ENCODE results near the gene CTAG1A.
"Not testable (repeated sequence)": the region's sequence is repeated elsewhere in the genome, so short reads cannot be mapped to it uniquely, and the experiment has no call there.

Gene CTAG1A

GRCh38 chrX:154611146-154611545 lies 26.2 kb downstream of the CTAG1A start:
- DNase-seq = not testable (repeated sequence)

DNA sequence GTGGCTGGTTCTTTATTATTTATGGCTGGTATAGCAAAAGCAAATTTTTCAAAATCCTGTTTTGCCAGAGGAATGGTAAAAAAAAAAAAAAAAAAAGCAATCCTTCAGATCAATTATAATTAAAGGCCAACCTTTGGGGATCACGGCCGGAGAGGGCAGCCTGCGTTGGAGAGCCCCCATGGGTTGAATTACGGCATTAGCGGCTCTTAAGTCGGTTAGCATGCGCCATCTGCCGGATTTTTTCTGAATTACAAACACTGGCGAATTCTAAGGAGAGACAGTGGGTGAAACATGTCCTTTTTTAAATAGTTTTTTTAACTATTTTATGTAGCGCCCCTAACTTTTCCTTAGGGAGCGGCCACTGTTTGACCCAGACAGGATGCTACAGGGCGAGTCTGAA lies 28.7 kb downstream of the CTAG1A start:
- DNase-seq = not testable (repeated sequence)

DNA sequence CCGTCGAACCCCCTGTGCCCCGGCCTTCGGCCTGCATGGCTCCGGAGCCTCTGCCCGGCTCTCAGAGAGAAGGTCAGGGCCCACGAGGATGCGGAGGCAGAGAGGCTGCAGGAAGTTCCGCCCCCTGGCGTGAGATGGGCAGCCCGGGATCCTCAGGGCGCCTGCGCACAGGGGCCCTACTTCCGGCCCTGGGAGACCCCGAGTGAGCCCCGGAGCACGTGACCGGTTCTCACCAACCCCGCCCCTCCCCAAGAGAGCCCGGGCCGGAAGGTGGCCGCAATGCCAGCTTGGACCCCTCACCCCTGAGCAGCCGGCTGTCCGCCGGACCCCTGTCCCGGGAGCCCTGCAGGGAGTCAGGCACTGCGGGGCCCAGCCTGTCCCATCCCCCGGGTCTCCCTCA lies 34.2 kb downstream of the CTAG1A start, which contains the start of gene CTAG1B:
Gene CTAG1B (minus strand): TSS at position 101 of the 400 bp plus-strand sequence. CDS start 64 bp downstream, at position 37.
- not testable (repeated sequence) for DNase-seq

DNA sequence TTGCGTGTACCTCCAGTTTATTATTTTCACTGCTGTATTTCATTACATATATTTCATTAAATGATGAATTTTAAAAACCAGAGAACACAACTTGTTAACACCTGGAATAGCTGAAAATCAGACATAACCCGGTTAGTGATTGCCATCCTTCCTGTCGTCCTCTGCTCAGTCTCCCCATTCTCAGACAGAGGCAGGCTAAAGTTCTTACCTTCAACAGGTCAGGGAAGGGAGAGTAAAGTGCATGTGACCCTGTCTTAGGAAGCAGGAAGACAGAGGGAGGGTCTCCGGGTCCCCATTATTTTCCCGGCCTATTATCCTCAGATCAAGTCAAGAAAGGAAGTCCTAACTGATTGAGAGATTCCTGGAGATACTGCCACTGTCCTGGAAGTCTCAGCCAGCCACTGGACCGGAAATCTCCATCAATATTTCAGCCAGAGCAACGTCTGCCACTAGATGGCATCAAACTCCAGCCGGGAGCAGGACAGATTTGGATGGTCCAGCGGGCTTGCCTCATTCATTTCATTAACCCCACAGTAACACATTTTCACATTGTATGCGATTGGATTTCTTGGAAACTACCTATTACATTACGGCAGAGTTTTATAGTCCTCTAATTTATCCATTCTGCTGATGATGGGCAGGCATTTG lies 36.0 kb downstream of the CTAG1A start:
- DNase-seq = not testable (repeated sequence)

DNA sequence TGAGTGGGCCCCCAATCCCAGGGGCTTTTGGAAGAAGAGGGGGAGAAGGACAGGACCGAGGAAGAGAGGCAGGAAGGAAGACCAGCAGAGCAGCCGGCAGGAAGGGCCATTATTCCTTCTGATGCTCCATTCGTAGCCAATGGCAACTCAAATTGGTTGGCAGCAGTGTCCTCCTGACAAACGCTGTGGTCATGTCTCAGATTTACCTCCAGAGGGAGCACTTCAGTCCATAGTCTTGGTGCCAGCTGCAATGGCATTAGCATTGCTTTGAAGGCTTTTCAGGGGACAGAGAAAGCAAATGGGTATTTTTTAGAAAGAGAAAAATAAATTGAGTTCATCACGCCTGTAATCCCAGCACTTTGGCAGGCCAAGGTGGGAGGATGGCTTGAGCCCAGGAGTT lies 44.0 kb downstream of the CTAG1A start:
- not testable (repeated sequence) for DNase-seq

DNA sequence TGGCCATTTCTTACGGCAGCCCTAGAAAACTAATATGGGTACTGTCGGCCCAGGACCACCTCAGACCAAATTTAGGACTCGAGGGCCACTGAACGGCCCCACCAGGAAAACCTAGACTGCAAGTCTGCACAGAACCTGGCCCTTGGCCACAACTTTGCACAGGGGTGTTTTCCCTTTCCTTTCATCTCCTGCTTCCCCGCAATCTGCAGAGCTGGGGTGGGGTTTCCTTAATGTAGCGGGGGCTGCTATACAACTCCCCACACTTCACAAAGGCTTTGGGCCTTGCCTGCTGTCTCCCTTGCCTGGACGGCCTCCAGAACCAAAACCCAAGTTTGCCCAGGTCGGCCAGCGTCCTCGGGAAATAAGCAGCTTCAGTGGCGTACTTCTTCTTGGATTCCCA lies 46.0 kb downstream of the CTAG1A start:
- not testable (repeated sequence) for DNase-seq

- not testable (repeated sequence) for DNase-seq
Measured at GRCh38 chrX:154633661-154634060, 48.7 kb downstream of the CTAG1A start.

Measured in nucleus accumbens (tissue), 56 donors.